ENCODE data around the gene IGF2BP2.
"Not testable (repeated sequence)": the region's sequence is repeated elsewhere in the genome, so short reads cannot be mapped to it uniquely, and the experiment has no call there.

Gene IGF2BP2

DNA sequence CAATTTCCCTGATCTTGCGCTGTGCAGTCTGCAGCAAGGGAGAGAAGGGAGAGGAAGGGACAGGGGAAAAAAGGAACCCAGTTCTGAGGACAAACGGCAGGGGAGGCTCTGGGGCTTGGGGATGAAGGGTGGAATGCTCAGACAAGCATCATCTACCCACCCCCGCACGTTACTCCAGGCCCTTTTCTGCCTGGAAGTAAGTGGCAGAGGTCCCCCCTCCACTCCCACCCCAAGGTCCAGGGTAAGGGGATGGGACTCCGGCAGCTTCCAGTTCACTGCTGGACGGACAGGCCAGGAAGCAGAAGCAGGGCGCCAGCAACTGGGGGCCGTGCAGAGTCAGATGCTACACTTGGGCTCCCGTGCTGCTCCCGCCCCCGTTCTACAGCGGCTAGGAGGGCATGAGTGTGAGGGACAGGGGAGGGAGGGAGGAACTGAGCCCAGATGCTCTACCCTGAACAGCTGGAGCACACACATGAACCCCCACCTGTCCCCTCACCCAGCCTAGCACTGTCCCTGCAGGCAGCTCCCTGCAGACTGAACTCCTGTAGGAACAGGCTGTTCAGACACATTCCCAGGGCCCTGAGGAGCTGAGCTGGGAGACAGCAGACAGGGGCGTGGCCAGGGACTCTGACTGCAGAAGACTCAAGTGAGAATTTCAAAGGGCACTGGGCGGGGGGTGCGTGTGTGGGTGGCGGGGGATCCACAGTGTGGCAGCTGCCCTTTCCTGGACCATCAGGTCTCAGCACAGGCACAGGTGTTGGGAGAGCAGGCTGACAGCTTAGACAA lies 179.1 kb downstream of the IGF2BP2 start:
- TF ChIP-seq, protein P1, sequence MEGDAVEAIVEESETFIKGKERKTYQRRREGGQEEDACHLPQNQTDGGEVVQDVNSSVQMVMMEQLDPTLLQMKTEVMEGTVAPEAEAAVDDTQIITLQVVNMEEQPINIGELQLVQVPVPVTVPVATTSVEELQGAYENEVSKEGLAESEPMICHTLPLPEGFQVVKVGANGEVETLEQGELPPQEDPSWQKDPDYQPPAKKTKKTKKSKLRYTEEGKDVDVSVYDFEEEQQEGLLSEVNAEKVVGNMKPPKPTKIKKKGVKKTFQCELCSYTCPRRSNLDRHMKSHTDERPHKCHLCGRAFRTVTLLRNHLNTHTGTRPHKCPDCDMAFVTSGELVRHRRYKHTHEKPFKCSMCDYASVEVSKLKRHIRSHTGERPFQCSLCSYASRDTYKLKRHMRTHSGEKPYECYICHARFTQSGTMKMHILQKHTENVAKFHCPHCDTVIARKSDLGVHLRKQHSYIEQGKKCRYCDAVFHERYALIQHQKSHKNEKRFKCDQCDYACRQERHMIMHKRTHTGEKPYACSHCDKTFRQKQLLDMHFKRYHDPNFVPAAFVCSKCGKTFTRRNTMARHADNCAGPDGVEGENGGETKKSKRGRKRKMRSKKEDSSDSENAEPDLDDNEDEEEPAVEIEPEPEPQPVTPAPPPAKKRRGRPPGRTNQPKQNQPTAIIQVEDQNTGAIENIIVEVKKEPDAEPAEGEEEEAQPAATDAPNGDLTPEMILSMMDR (IDR thresholded peaks at IDR 0.05; ENCODE audit: insufficient read depth, low read depth, low read length, missing control alignments) = no peak
- DNase-seq (ENCODE audit: low read depth) = no peak
- H3K4me3 ChIP-seq (ENCODE audit: low read depth, low read length) = no peak overlapping the region

DNA sequence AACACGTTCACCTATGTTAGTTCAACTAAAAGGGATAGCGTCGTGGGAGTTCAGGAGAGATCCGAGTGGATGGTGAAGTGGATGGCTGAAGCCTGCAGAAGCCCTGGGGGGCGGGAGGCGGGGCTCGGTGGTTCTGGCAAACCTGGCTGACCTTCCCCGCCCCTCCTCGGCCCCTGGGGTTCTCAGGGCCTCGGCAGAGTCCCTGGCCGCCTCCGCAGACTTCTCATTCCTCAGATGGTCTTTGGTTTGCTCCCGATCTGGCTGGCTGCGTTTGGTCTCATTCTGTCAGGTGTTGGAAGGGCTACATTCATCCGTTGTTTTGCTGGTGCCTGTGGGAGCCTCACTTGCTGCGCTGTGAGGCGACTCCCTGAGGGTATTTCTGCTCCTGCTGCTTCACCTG lies 179.7 kb downstream of the IGF2BP2 start:
- DNase-seq (ENCODE audit: low read depth); H3K4me3 ChIP-seq (ENCODE audit: low read depth, low read length): not testable (repeated sequence)

DNA sequence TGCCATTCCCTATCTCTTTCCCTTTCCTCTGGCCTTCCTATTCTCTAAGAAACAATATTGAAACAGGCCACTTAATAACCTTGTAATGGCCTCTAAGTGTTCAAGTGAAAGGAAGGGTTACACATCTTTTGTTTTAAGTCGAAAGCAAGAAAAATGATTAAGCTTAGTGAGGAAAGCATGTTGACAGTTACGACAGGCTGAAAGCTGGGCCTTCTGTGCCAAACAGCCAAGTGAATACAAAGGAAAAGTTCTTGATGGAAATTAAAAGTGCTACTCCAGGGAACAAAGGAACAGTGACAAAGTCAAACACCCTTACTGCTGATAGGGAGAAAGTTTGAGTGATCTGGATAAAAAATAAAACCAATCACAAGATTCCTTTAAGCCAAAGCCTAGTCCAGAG lies 184.5 kb downstream of the IGF2BP2 start:
- no peak overlapping the region for H3K4me3 ChIP-seq (ENCODE audit: low read depth, low read length)
- TF ChIP-seq, protein P1 (IDR thresholded peaks at IDR 0.05; ENCODE audit: insufficient read depth, low read depth, low read length, missing control alignments) = no peak
- no peak for DNase-seq (ENCODE audit: low read depth)

GRCh38 chr3:185639632-185640206 lies 185.1 kb downstream of the IGF2BP2 start:
- no peak overlapping the region for H3K4me3 ChIP-seq (ENCODE audit: low read depth, low read length)
- TF ChIP-seq, protein P1 (IDR thresholded peaks at IDR 0.05; ENCODE audit: insufficient read depth, low read depth, low read length, missing control alignments) = no peak
- no peak for DNase-seq (ENCODE audit: low read depth)

DNA sequence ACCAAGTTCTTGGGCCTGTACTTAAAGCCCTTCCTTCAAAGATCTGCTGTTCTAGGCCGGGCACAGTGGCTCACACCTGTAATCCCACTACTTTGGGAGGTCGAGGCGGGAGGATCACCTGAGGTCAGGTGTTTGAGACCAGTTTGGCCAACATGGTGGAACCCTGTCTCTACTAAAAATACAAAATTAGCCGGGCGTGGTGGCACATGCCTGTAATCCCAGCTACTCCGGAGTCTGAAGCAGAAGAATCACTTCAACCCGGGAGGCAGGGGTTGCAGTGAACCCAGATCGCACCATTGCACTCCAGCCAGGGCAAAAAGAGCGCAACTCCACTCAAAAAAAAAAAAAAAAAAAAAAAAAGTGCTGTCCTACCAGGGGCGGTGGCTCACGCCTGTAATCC lies 186.2 kb downstream of the IGF2BP2 start:
- not testable (repeated sequence) for H3K4me3 ChIP-seq (ENCODE audit: low read depth, low read length); DNase-seq (ENCODE audit: low read depth)

DNA sequence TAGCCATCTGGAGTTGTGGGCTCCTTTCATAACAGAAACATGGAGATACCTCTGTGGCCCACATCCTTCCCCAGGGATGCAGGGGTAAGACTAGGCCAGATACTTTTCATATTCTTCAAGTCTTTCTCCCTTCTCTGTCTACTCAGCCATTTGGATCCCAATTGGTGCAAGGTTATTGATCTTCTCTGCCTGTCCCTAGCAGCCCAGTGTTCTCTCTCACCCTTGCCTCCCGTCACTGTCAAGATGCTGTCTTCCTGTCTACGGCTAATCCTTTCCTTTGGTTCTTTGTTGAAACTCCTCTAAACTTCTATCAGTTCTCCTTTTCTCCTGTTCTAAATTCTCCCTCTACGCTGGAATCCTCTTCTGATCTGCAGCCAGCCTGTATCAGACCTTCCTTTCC lies 187.5 kb downstream of the IGF2BP2 start:
- TF ChIP-seq, protein P1 (IDR thresholded peaks at IDR 0.05; ENCODE audit: insufficient read depth, low read depth, low read length, missing control alignments) = no peak
- no peak for DNase-seq (ENCODE audit: low read depth)
- H3K4me3 ChIP-seq (ENCODE audit: low read depth, low read length) = no peak overlapping the region

DNA sequence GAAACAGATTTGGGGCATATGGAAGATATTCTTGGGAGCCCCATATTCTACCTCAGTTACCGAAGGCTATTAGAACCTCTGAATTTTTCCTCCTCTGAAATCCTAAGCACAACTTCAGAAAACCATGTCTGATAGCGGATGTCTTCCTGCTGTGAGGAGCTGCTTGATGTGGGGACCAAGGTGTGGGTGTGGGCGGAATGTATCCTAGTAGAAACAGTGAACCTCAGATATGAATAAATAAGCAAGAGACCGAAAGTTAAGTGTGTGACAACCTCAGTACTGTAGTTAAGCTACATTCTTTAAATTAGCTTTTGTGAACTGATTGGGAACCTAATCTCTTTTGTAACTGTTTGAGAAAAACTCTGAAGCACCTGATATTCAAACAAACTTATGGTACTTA lies 191.8 kb downstream of the IGF2BP2 start:
- no peak for DNase-seq (ENCODE audit: low read depth)
- TF ChIP-seq, protein P1 (IDR thresholded peaks at IDR 0.05; ENCODE audit: insufficient read depth, low read depth, low read length, missing control alignments) = no peak
- no peak overlapping the region for H3K4me3 ChIP-seq (ENCODE audit: low read depth, low read length)
